NCI-H1417 treated with DMSO at 0.1 percent for 48 hours (cell line): Measurements from ENCODE around the gene GCH1.

Experiments
- DNase-seq: peaks from one replicate; lab custom pipeline; 2025; lab: John Stamatoyannopoulos, UW

GCH1 gene

GRCh38 chr14:54797556-54797955, 105.1 kb downstream of the GCH1 start:
- no peak for DNase-seq

- no peak for DNase-seq
These were observed 105.7 kb downstream of the GCH1 start for GRCh38 chr14:54796961-54797360.

GRCh38 chr14:54794796-54795195, 107.8 kb downstream of the GCH1 start:
- DNase-seq = no peak

GRCh38 chr14:54794159-54794558, 108.5 kb downstream of the GCH1 start:
- no peak for DNase-seq

GRCh38 chr14:54792288-54792687, 110.3 kb downstream of the GCH1 start:
- DNase-seq = no peak
